ENCODE measurements around the gene NR1H2. TPM values are rescaled to one million over a fixed set of nuclear protein-coding genes. Genes with fewer than 3 reads are reported as not detected.

NR1H2 gene
- total RNA-seq: 41.4 and 53.2 TPM in 2 replicates
- 55.9 and 62.9 TPM in 2 replicates for polyA plus RNA-seq

DNA sequence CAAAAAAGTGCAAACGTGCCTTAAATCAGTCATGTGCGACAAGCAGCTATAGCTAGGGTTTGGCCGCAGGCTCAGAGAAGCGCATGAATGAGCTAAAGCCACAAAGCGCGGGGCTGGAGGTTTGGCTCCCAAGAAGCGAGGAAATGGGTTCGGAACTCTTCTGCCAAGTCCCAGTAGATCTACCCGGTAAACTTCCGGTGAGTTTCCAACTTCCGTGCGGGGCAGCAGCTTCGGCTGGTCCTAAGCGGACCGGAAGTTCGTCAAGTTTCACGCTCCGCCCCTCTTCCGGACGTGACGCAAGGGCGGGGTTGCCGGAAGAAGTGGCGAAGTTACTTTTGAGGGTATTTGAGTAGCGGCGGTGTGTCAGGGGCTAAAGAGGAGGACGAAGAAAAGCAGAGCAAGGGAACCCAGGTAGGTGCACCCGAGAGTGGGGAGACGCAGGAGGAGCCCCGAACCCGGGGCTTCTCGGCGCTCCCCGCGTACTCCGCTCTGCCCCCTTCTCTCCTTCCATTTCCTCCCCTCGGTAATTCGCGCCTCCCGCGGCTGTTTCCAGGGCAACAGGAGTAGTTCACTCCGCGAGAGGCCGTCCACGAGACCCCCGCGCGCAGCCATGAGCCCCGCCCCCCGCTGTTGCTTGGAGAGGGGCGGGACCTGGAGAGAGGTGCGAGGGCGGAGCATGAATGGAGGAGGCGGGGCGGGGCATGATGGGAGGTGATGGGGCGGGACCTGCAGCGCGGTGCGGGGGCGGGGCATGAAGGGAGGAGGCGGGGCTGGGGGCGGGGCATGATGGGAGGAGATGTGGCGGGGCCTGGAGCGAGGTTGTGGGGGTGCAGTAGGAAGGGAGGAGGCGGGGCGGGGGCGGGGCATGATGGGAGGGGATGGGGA lies at the start of gene NR1H2:
Gene NR1H2 (plus strand): TSS at position 292 of the 885 bp plus-strand sequence. CDS start 1,149 bp downstream, outside the sequence.
- no peak for TF ChIP-seq EZH2phosphoT487 (IDR thresholded peaks at IDR 0.05; ENCODE audit: low read depth, severe bottlenecking, unreplicated experiment)
- TF ChIP-seq EZH2 (IDR thresholded peaks at IDR 0.05; ENCODE audit: borderline replicate concordance): no peak
- TF ChIP-seq CTCF (IDR thresholded peaks at IDR 0.05; ENCODE audit: poor library complexity): no peak
- Histone ChIP-seq H3K9me3 (ENCODE audit: low read depth) (no peaks in the 10 kb centered on the region), H3K27me3 (no peaks in the 10 kb centered on the region), H3K79me2 (no peaks in the 10 kb centered on the region), H3K27ac (peak within 1 kb of the TSS; percentile 98), H4K20me1 (ENCODE audit: insufficient read depth, poor library complexity, severe bottlenecking) (peaks cover 8% of the 10 kb centered on the region), H3K4me3 (peak within 1 kb of the TSS; percentile 56), H3K9me2 (replicated peaks; ENCODE audit: insufficient read depth) (no peaks in the 10 kb centered on the region), H3K36me3 (replicated peaks; ENCODE audit: insufficient read depth, low read depth) (no peaks in the 10 kb centered on the region), H3K4me1 (ENCODE audit: insufficient read depth) (no peaks in the 10 kb centered on the region), H2AFZ (peak within 1 kb of the TSS; percentile 94), H3K4me2 (peak within 1 kb of the TSS; percentile 80)
- WGBS (ENCODE audit: low lambda C conversion rate, missing lambda C conversion rate): under 1% methylated on average over 49 of the region's 67 CpGs
- peak; percentile 98 for DNase-seq (ENCODE audit: low spot score)

- peaks cover 14% of the 10 kb centered on the region for H3K4me1 ChIP-seq (ENCODE audit: insufficient read depth)
- H3K4me2 ChIP-seq: peak overlapping the region; percentile 76
- peaks cover 28% of the 10 kb centered on the region for H3K27me3 ChIP-seq
- H4K20me1 ChIP-seq (ENCODE audit: insufficient read depth, poor library complexity, severe bottlenecking): peaks cover 3% of the 10 kb centered on the region
- 54% methylated on average over 4 of the region's 4 CpGs for WGBS (ENCODE audit: low lambda C conversion rate, missing lambda C conversion rate)
- no peak overlapping the region for H3K4me3 ChIP-seq
- H2AFZ ChIP-seq: no peak overlapping the region
- no peak overlapping the region for H3K27ac ChIP-seq
- H3K9me2 ChIP-seq (replicated peaks; ENCODE audit: insufficient read depth): no peaks in the 10 kb centered on the region
- H3K9me3 ChIP-seq (ENCODE audit: low read depth): no peaks in the 10 kb centered on the region
- no peak for TF ChIP-seq CTCF (IDR thresholded peaks at IDR 0.05; ENCODE audit: poor library complexity)
- TF ChIP-seq EZH2 (IDR thresholded peaks at IDR 0.05; ENCODE audit: borderline replicate concordance): no peak
- no peak for TF ChIP-seq EZH2phosphoT487 (IDR thresholded peaks at IDR 0.05; ENCODE audit: low read depth, severe bottlenecking, unreplicated experiment)
- no peaks in the 10 kb centered on the region for H3K36me3 ChIP-seq (replicated peaks; ENCODE audit: insufficient read depth, low read depth)
- no peak for DNase-seq (ENCODE audit: low spot score)
- no peaks in the 10 kb centered on the region for H3K79me2 ChIP-seq
These were observed 49.2 kb upstream of the NR1H2 start for GRCh38 chr19:50327013-50327412.

DNA sequence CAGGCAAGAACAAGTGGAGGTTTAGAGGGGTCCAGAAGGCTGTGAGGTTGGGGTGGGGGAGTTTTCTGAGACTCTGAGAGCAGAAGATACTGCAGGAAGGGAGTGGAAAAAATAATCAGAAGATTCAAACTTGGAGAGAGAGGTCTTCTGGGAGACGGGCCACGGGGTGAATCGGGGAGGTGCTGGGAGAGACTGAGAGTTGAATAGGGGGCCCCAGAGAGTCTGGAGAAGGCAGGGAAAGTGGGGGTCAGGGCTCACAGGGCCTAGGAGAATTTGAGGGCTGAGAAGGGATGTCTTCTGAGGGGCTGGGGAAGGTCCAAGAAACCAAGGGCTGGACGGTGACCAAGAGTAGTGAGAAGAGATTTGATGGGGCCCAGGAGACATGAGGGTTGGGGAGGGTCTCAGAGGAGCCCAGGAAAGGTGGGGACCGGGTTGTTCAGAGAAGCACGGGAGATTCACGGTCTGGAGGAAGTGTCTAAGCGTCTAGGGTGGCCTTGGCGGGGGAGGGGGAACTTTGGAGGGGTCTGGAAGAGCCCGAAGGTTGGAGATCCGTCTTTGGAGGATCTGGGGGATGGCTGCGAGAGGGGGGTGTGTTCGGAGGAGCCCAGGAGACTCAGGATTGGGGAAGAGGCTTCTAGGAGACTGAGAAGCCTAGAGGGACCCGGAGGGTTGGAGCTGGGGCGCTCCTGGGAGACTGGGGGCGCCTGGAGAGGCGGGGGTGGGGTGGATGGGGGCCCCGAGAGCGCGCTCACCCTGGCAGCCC lies 48.6 kb upstream of the NR1H2 start:
- 58% methylated on average over 14 of the region's 20 CpGs for WGBS (ENCODE audit: low lambda C conversion rate, missing lambda C conversion rate)
- no peaks in the 10 kb centered on the region for H3K36me3 ChIP-seq (replicated peaks; ENCODE audit: insufficient read depth, low read depth)
- peaks cover 30% of the 10 kb centered on the region for H3K27me3 ChIP-seq
- H3K4me1 ChIP-seq (ENCODE audit: insufficient read depth): peaks cover 15% of the 10 kb centered on the region
- H3K79me2 ChIP-seq: no peaks in the 10 kb centered on the region
- H3K9me2 ChIP-seq (replicated peaks; ENCODE audit: insufficient read depth): no peaks in the 10 kb centered on the region
- peak overlapping the region; percentile 37 for H3K4me2 ChIP-seq
- TF ChIP-seq CTCF (IDR thresholded peaks at IDR 0.05; ENCODE audit: poor library complexity) (no peak), EZH2 (IDR thresholded peaks at IDR 0.05; ENCODE audit: borderline replicate concordance) (peak; percentile 51)
- peaks cover 3% of the 10 kb centered on the region for H4K20me1 ChIP-seq (ENCODE audit: insufficient read depth, poor library complexity, severe bottlenecking)
- H3K27ac ChIP-seq: no peak overlapping the region
- no peak for DNase-seq (ENCODE audit: low spot score)
- H3K4me3 ChIP-seq: no peak overlapping the region
- H3K9me3 ChIP-seq (ENCODE audit: low read depth): no peaks in the 10 kb centered on the region
- no peak overlapping the region for H2AFZ ChIP-seq
